DND-41 (cell line): ENCODE data around the gene NCAPD3.

ENCODE experiments used
- EZH2 ChIP-seq: IDR thresholded peaks from 3 replicates; pipeline ENCODE4 v1.6.1; 2012; ENCODE audit warnings: borderline replicate concordance, low read depth, mild to moderate bottlenecking, moderate library complexity, low read length, inconsistent platforms; ENCODE audit not compliant: severe bottlenecking
- TF ChIP-seq, protein P1 (sequence below): IDR thresholded peaks from 2 replicates; pipeline ENCODE4 v1.5.1; 2012; ENCODE audit warnings: borderline replicate concordance, low read length, moderate library complexity, mild to moderate bottlenecking; ENCODE audit not compliant: poor library complexity, severe bottlenecking; ENCODE audit errors: extremely low read depth

DNA sequence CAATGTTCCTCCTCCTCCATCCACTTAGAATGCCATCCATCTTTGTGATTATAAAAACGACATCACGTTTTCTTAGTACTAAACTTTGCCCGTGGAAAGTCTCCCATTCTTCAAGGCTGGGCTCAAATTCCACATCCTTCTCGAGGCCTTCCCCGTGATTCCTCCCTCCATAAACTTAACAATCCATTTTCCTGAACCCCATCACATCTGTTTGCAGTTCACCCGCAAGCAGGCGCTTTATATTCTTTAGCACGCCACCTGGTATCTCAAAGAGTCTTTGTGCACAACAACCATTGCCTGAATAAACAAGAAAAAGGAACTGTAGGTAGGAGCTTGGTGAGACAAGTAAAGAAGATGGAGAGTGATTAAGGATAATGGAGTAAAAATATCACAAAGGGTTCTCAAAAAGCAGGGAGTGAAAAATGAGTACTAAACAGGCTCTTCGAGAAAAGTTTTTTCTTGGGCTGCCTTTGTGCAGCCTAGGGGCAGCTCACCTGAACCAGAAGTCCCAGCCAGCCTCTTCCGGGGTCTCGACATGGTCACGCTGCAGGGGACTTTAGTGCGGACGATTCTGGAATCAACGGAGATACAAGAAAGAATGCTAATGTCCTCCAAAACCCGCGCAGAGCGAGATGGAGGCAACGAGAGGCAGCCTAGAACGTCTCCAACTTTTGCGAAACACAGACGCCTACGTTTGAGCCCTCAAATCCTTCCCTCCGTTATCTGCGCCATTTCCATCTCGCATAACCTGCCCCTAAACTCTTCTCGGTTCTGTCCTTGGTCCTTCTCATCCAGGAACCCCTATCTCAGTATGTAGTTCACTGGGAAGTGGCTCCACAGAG, 28.8 kb upstream of the NCAPD3 start:
- TF ChIP-seq, protein P1, sequence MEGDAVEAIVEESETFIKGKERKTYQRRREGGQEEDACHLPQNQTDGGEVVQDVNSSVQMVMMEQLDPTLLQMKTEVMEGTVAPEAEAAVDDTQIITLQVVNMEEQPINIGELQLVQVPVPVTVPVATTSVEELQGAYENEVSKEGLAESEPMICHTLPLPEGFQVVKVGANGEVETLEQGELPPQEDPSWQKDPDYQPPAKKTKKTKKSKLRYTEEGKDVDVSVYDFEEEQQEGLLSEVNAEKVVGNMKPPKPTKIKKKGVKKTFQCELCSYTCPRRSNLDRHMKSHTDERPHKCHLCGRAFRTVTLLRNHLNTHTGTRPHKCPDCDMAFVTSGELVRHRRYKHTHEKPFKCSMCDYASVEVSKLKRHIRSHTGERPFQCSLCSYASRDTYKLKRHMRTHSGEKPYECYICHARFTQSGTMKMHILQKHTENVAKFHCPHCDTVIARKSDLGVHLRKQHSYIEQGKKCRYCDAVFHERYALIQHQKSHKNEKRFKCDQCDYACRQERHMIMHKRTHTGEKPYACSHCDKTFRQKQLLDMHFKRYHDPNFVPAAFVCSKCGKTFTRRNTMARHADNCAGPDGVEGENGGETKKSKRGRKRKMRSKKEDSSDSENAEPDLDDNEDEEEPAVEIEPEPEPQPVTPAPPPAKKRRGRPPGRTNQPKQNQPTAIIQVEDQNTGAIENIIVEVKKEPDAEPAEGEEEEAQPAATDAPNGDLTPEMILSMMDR = no peak
- TF ChIP-seq EZH2 = no peak
